GM12878 (cell line): ENCODE data around the gene SLC13A3. TPM values are rescaled to one million over a fixed set of nuclear protein-coding genes. Genes with fewer than 3 reads are reported as not detected.

ENCODE experiments used
- ATAC-seq: fragments of 200-7000 bp; cut with Tn5 transposase; 3 replicates; pipeline ENCODE4 v1.9.1; 2020; ENCODE audit warnings: mild to moderate bottlenecking, moderate library complexity
- BruUV-seq: library from RNA; stranded (reverse); fragments of 400-500 nt; replicated peaks from 2 replicates; lab custom pipeline; 2021; lab: Mats Ljungman, UMichigan
- CTCF ChIA-PET: fragments of 300-600 bp; sonication (Branson Sonifier 250); formaldehyde crosslinking; extraction: SDS; loops from one replicate; lab custom pipeline; 2021; ENCODE audit warnings: inconsistent platforms; lab: Yijun Ruan, JAX
- POLR2A ChIA-PET: fragments of 350-600 bp; formaldehyde crosslinking; extraction: SDS; loops from one replicate; lab custom pipeline; 2021; ENCODE audit warnings: inconsistent platforms; lab: Charles Lee
- RAD21 ChIA-PET: fragments of 300-600 bp; sonication (Branson Sonifier 250); formaldehyde crosslinking; loops from one replicate; lab custom pipeline; 2023; ENCODE audit warnings: antibody characterized with exemption; ENCODE audit not compliant: unreplicated experiment; lab: Charles Lee
- SMC1A ChIA-PET: fragments of 300-600 bp; sonication (Branson Sonifier 250); formaldehyde crosslinking; loops from one replicate; lab custom pipeline; 2023; ENCODE audit not compliant: unreplicated experiment, uncharacterized antibody; lab: Charles Lee
- DNase-seq: peaks from one replicate; pipeline ENCODE4 v3.0.0-alpha.2; 2011; ENCODE audit warnings: low read depth, low spot score
- FAIRE-seq: peaks from 3 replicates; lab custom pipeline; 2011; peaks lifted over from hg19 to GRCh38; lab: Jason Lieb, UNC
- H2AFZ ChIP-seq: 2 replicates; pipeline ENCODE4 v1.6.0; 2011; ENCODE audit warnings: low read depth, low read length, control low read depth; ENCODE audit not compliant: control insufficient read depth
- H3K27ac ChIP-seq: 2 replicates; pipeline ENCODE4 v1.5.1; 2011; ENCODE audit warnings: control low read depth; ENCODE audit not compliant: control insufficient read depth, insufficient read depth
- H3K27me3 ChIP-seq, 2 experiments: replicated peaks in 1 of 2; 2 replicates each; pipeline versions ENCODE4 v1.6.0 to v1.6.1; 2011; ENCODE audit warnings: low read length in 1 of 2; ENCODE audit not compliant: control insufficient read depth in 2 of 2, insufficient read depth in 2 of 2
- H3K36me3 ChIP-seq, 2 experiments: 2 replicates each; pipeline ENCODE4 v1.5.1; 2011; ENCODE audit warnings: low read length in 1 of 2; ENCODE audit not compliant: control insufficient read depth in 2 of 2, insufficient read depth in 2 of 2
- H3K4me1 ChIP-seq: 2 replicates; pipeline ENCODE4 v1.6.1; 2011; ENCODE audit warnings: mild to moderate bottlenecking, low read length, moderate library complexity, mixed read lengths; ENCODE audit not compliant: control insufficient read depth, insufficient read depth
- H3K4me2 ChIP-seq: 2 replicates; pipeline ENCODE4 v1.6.0; 2011; ENCODE audit warnings: control low read depth; ENCODE audit not compliant: control insufficient read depth, insufficient read depth
- H3K4me3 ChIP-seq: fragments of 200-600 bp; sonication (generic); 2 replicates; pipeline ENCODE4 v1.5.1; 2016
- H3K79me2 ChIP-seq: 2 replicates; pipeline ENCODE4 v1.6.0; 2011; ENCODE audit warnings: low read length; ENCODE audit not compliant: control insufficient read depth, insufficient read depth
- H3K9ac ChIP-seq: 2 replicates; pipeline ENCODE4 v1.8.0; 2011; ENCODE audit warnings: low read length, control low read depth, mixed read lengths; ENCODE audit not compliant: control insufficient read depth, insufficient read depth
- H3K9me3 ChIP-seq: replicated peaks from 3 replicates; pipeline ENCODE4 v1.5.1; 2011; ENCODE audit warnings: mild to moderate bottlenecking, low read length; ENCODE audit not compliant: control insufficient read depth, insufficient read depth
- H4K20me1 ChIP-seq: 2 replicates; pipeline ENCODE4 v1.6.0; 2011; ENCODE audit not compliant: control insufficient read depth, insufficient read depth
- ASH2L ChIP-seq: fragments of 300-600, 200-600 bp; sonication (generic); IDR thresholded peaks from 2 replicates; pipeline ENCODE4 v1.6.1; 2017; ENCODE audit warnings: low read depth, mild to moderate bottlenecking, borderline replicate concordance
- CHD2 ChIP-seq: IDR thresholded peaks from 2 replicates; pipeline ENCODE4 v1.6.1; 2011; ENCODE audit warnings: low read depth, low read length, improper control_type of control experiment, borderline replicate concordance
- EGR1 ChIP-seq, 2 experiments: IDR thresholded peaks; 1 replicate in 1 of 2; 2 replicates in 1 of 2; pipeline ENCODE4 v1.6.1; 2011 to 2012; ENCODE audit warnings: low read depth in 2 of 2, low read length in 2 of 2, borderline replicate concordance in 1 of 2, mild to moderate bottlenecking in 1 of 2, moderate library complexity in 1 of 2
- EZH2 ChIP-seq: IDR thresholded peaks from 2 replicates; pipeline ENCODE4 v1.6.1; 2012; ENCODE audit warnings: low read depth, mild to moderate bottlenecking, control low read depth, inconsistent platforms, low read length, borderline replicate concordance; ENCODE audit not compliant: control insufficient read depth
- HDGF ChIP-seq: fragments of 450-650 bp; IDR thresholded peaks from 2 replicates; pipeline ENCODE4 v1.6.1; 2016; ENCODE audit warnings: antibody characterized with exemption
- IKZF1 ChIP-seq: fragments of 450-650 bp; conservative IDR thresholded peaks from 2 replicates; pipeline ENCODE4 v1.6.1; 2017; ENCODE audit warnings: antibody characterized with exemption, mild to moderate bottlenecking
- KLF5 ChIP-seq: fragments of 450-650 bp; IDR thresholded peaks from 2 replicates; pipeline ENCODE4 v1.6.1; 2014; ENCODE audit warnings: mild to moderate bottlenecking; ENCODE audit not compliant: partially characterized antibody
- PML ChIP-seq: IDR thresholded peaks from 2 replicates; pipeline ENCODE4 v1.6.1; 2012; ENCODE audit warnings: low read length, inconsistent platforms
- POLR2AphosphoS2 ChIP-seq: IDR thresholded peaks from 2 replicates; pipeline ENCODE4 v1.6.1; 2011; ENCODE audit warnings: low read depth, mild to moderate bottlenecking, low read length, improper control_type of control experiment, moderate library complexity
- SPI1 ChIP-seq: IDR thresholded peaks from 2 replicates; pipeline ENCODE4 v1.6.1; 2011; ENCODE audit warnings: low read depth, mild to moderate bottlenecking, low read length, moderate library complexity, borderline replicate concordance; ENCODE audit not compliant: insufficient read depth
- SRF ChIP-seq, 2 experiments: IDR thresholded peaks; 2 replicates each; pipeline ENCODE4 v1.6.1; 2011; ENCODE audit warnings: low read depth in 2 of 2, low read length in 2 of 2, mild to moderate bottlenecking in 1 of 2, moderate library complexity in 1 of 2
- TCF3 ChIP-seq: IDR thresholded peaks from 2 replicates; pipeline ENCODE4 v1.6.1; 2012; ENCODE audit warnings: low read depth, mild to moderate bottlenecking, low read length, borderline replicate concordance; ENCODE audit not compliant: insufficient read depth
- ZBED1 ChIP-seq: IDR thresholded peaks from 2 replicates; pipeline ENCODE4 v1.6.1; 2016; ENCODE audit warnings: borderline replicate concordance
- WGBS: methylation state at CpG from one replicate; pipeline ENCODE4 v1.1.6; 2016; ENCODE audit warnings: low lambda C conversion rate; ENCODE audit not compliant: insufficient replicate concordance, insufficient coverage; ENCODE audit errors: missing lambda C conversion rate; 5-methylcytosine and 5-hydroxymethylcytosine counted together
- in situ Hi-C: fragments of 300-500 bp; cut with MboI; formaldehyde crosslinking; loops from 9 replicates; pipeline ENCODE4 v1.14.3; 2018; ENCODE audit warnings: mixed read lengths
- intact Hi-C: fragments of 100-400 bp; cut with micrococcal nuclease; formaldehyde crosslinking; loops from one replicate; pipeline ENCODE4 v1.14.2; 2022; ENCODE audit not compliant: unreplicated experiment
- polyA plus RNA-seq, 11 experiments: library from polyadenylated mRNA; depleted of rRNA in 4 of 11; unstranded in 6 of 11; stranded (reverse) in 5 of 11; fragments of >200 nt; fragmentation: Nextera tagmentation in 4 of 11; fragmentation: Illumina TruSeq in 1 of 11; extraction: Ambion mirVana in 4 of 11; extraction: Trizol in 1 of 11; gene quantifications; 1 replicate in 1 of 11; 2 replicates in 10 of 11; pipeline versions ENCODE4 v1.2.1 to v1.2.3, GENCODE V29; 2011 to 2016; ENCODE audit warnings: inconsistent platforms in 2 of 11, missing spikeins in 2 of 11, low read depth in 1 of 11
- total RNA-seq, 4 experiments: library from RNA; depleted of rRNA in 3 of 4; stranded (reverse); fragments of >200 nt in 3 of 4; fragmentation: Illumina TruSeq in 1 of 4; extraction: Trizol in 1 of 4; gene quantifications; 2 replicates each; pipeline versions ENCODE4 v1.2.1 to v1.2.3, GENCODE V29; 2013 to 2021
- TF ChIP-seq, protein P1 (sequence below): fragments of 450-650 bp; formaldehyde crosslinking; IDR thresholded peaks from 2 replicates; pipeline ENCODE4 v1.5.0; 2022; ENCODE audit warnings: mild to moderate bottlenecking, missing genetic modification characterization
- TF ChIP-seq, protein P2 (sequence below): IDR thresholded peaks from 2 replicates; pipeline ENCODE4 v1.6.1; 2011; ENCODE audit warnings: borderline replicate concordance, low read depth, mild to moderate bottlenecking, moderate library complexity, mixed read lengths, low read length; ENCODE audit not compliant: insufficient read depth; ENCODE audit errors: extremely low read length
- TF ChIP-seq, protein P3 (sequence below): fragments of 450-650 bp; IDR thresholded peaks from 2 replicates; pipeline ENCODE4 v1.6.1; 2016; ENCODE audit warnings: mild to moderate bottlenecking

The SLC13A3 gene
- total and polyA plus RNA-seq, 10 of the 15 experiments (the other 5 are each of a cell fraction or from before 2014, with no cell fraction given): 0.03 to 0.76 (median 0.07) TPM; not detected in 4

DNA sequence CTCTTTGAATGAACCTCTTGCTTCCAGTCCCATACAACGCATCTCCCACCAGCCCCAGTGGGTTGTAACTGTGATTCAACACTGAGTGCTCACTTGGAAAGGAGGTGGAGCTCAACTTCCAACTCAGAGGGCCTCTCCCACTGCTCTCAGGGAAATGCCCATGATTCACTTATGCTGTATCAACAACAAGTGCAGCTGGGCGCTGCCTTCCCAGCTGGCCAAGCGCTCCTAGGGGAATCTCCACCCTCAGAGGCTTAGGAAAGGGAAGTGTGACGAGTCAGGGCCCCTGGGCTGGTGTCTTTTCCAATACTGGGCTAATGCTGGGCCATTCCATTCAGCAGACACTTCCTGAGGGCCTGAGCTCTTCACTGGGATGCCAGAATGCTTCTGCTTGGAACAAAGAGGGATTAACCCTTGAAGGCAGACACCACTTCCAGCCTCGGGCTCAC, 92.7 kb downstream of the SLC13A3 start (continued):
- no peak for TF ChIP-seq ASH2L
- no peak for TF ChIP-seq SPI1
- TF ChIP-seq, all 136 proteins: peak for 0

DNA sequence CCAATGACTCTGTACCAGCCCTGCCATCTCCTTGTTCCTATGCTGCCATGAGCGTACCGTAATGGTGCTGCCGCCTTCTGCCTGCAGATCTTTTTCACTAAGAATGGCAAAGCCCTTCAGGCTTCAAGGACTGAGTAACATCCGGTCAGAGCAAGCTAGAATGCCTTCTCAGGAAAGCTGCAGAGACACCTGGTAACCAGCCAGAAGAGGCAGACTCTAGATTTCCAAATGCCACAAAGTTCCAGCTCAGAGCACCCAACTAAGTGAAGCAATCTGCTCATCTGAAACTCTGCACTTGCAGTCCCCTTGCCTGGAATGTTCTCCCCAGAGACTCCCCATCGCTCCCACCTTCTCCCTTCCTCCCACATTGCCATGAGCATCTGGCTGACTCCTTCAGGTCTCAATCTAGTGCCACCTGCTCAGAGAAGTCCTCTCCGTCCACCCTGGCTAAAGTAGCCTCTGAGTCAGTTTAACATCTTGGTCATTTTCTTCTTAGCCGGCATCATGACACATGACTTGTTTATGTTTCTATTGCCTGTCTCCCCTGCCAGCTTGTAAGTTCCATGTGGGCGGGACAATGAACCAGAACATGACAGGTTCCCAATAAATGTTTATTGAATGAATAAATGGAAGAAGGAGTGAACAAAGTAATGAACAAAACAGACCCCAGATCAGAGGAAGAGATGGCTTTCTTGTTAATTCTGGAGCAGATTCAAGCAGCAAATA, 93.9 kb downstream of the SLC13A3 start:
- FAIRE-seq (no peak), ATAC-seq (no peak), DNase-seq (no peak)
- Histone ChIP-seq H3K27me3 (no peaks in the 10 kb centered on the region), H3K36me3 (no peaks in the 10 kb centered on the region), H3K4me2 (no peak overlapping the region), H3K9ac (no peak overlapping the region), H3K4me1 (peaks cover 40% of the 10 kb centered on the region), H3K9me3 (no peaks in the 10 kb centered on the region), H3K79me2 (no peaks in the 10 kb centered on the region), H3K4me3 (no peak overlapping the region), H3K27ac (no peak overlapping the region), H4K20me1 (no peaks in the 10 kb centered on the region), H2AFZ (no peak overlapping the region)
- 95% methylated on average over 8 of the region's 8 CpGs for WGBS
- POLR2A ChIA-PET: interaction anchor here (0.6 kb wide), 1 partner anchor 394 kb away, joined by 3 read pairs; no protein-coding TSS in a partner anchor
- intact Hi-C loops (no loop called here), in situ Hi-C loops (loop anchor here (10.0 kb wide), 1 partner anchor 127 kb away; the partner anchor contains the start of gene TP53RK)
- BruUV-seq: no TSS peak
- RAD21 ChIA-PET: no interaction called here
- SMC1A ChIA-PET: interaction anchor here (0.7 to 2.7 kb wide), 2 partner anchors 11 to 400 kb away, joined by 3 to 10 read pairs; no protein-coding TSS in a partner anchor
- CTCF ChIA-PET: interaction anchor here (1.0 kb wide), 1 partner anchor 37 kb away, joined by 3 read pairs; no protein-coding TSS in a partner anchor
- no peak for TF ChIP-seq POLR2AphosphoS2
- no peak for TF ChIP-seq KLF5
- TF ChIP-seq, protein P1, sequence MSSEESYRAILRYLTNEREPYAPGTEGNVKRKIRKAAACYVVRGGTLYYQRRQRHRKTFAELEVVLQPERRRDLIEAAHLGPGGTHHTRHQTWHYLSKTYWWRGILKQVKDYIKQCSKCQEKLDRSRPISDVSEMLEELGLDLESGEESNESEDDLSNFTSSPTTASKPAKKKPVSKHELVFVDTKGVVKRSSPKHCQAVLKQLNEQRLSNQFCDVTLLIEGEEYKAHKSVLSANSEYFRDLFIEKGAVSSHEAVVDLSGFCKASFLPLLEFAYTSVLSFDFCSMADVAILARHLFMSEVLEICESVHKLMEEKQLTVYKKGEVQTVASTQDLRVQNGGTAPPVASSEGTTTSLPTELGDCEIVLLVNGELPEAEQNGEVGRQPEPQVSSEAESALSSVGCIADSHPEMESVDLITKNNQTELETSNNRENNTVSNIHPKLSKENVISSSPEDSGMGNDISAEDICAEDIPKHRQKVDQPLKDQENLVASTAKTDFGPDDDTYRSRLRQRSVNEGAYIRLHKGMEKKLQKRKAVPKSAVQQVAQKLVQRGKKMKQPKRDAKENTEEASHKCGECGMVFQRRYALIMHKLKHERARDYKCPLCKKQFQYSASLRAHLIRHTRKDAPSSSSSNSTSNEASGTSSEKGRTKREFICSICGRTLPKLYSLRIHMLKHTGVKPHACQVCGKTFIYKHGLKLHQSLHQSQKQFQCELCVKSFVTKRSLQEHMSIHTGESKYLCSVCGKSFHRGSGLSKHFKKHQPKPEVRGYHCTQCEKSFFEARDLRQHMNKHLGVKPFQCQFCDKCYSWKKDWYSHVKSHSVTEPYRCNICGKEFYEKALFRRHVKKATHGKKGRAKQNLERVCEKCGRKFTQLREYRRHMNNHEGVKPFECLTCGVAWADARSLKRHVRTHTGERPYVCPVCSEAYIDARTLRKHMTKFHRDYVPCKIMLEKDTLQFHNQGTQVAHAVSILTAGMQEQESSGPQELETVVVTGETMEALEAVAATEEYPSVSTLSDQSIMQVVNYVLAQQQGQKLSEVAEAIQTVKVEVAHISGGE (CRISPR knock-in tag): no peak
- no peak for TF ChIP-seq IKZF1
- TF ChIP-seq, protein P2, sequence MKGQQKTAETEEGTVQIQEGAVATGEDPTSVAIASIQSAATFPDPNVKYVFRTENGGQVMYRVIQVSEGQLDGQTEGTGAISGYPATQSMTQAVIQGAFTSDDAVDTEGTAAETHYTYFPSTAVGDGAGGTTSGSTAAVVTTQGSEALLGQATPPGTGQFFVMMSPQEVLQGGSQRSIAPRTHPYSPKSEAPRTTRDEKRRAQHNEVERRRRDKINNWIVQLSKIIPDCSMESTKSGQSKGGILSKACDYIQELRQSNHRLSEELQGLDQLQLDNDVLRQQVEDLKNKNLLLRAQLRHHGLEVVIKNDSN: no peak
- no peak for TF ChIP-seq SRF (IDR thresholded peaks at IDR 0.05; ENCODE audit: low read depth in 2 of 2, low read length in 2 of 2)
- TF ChIP-seq CHD2: no peak
- TF ChIP-seq PML: no peak
- TF ChIP-seq HDGF: no peak
- no peak for TF ChIP-seq EZH2
- TF ChIP-seq TCF3: no peak
- no peak for TF ChIP-seq EGR1 (IDR thresholded peaks at IDR 0.05; ENCODE audit: borderline replicate concordance in 1 of 2, low read depth in 2 of 2, low read length in 2 of 2)
- TF ChIP-seq, protein P3, sequence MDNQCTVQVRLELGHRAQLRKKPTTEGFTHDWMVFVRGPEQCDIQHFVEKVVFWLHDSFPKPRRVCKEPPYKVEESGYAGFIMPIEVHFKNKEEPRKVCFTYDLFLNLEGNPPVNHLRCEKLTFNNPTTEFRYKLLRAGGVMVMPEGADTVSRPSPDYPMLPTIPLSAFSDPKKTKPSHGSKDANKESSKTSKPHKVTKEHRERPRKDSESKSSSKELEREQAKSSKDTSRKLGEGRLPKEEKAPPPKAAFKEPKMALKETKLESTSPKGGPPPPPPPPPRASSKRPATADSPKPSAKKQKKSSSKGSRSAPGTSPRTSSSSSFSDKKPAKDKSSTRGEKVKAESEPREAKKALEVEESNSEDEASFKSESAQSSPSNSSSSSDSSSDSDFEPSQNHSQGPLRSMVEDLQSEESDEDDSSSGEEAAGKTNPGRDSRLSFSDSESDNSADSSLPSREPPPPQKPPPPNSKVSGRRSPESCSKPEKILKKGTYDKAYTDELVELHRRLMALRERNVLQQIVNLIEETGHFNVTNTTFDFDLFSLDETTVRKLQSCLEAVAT: no peak
- no peak for TF ChIP-seq ZBED1
